Subcutaneous abdominal adipose tissue (tissue), 5 donors: Measurements from ENCODE around the gene TBCB.
A peak's percentile ranks its signal among the peaks of the same experiment; 100 is the strongest.

Experiments
- H3K27ac ChIP-seq: one replicate; pipeline ENCODE4 v1.7.0; 2013; ENCODE audit warnings: low read depth, mild to moderate bottlenecking, inconsistent platforms, low read length, moderate library complexity
- H3K27me3 ChIP-seq, 5 donors: one replicate each; pipeline ENCODE4 v1.7.0; 2013; ENCODE audit warnings: low read length in 5 of 5, inconsistent platforms in 1 of 5; ENCODE audit not compliant: control insufficient read depth in 5 of 5, insufficient read depth in 4 of 5
- H3K36me3 ChIP-seq, 5 donors: one replicate each; pipeline ENCODE4 v1.7.0; 2013; ENCODE audit warnings: low read length in 5 of 5; ENCODE audit not compliant: control insufficient read depth in 5 of 5, insufficient read depth in 5 of 5
- H3K4me1 ChIP-seq, 5 donors: one replicate each; pipeline ENCODE4 v1.7.0; 2013; ENCODE audit warnings: low read length in 5 of 5, mild to moderate bottlenecking in 3 of 5, moderate library complexity in 1 of 5; ENCODE audit not compliant: control insufficient read depth in 5 of 5, insufficient read depth in 5 of 5
- H3K4me3 ChIP-seq, 5 donors: one replicate each; pipeline ENCODE4 v1.7.0; 2013; ENCODE audit warnings: low read length in 5 of 5, low read depth in 1 of 5
- H3K9ac ChIP-seq, 5 donors: one replicate each; pipeline ENCODE4 v1.7.0; 2013; ENCODE audit warnings: low read length in 5 of 5, mild to moderate bottlenecking in 4 of 5, moderate library complexity in 3 of 5
- H3K9me3 ChIP-seq, 5 donors: one replicate each; pipeline ENCODE4 v1.7.0; 2013; ENCODE audit warnings: low read length in 5 of 5; ENCODE audit not compliant: control insufficient read depth in 5 of 5
- donor health status: healthy.
- donor health status: healthy.
- donor health status: healthy.
- donor health status: healthy.
- donor health status: healthy.

Gene TBCB

DNA sequence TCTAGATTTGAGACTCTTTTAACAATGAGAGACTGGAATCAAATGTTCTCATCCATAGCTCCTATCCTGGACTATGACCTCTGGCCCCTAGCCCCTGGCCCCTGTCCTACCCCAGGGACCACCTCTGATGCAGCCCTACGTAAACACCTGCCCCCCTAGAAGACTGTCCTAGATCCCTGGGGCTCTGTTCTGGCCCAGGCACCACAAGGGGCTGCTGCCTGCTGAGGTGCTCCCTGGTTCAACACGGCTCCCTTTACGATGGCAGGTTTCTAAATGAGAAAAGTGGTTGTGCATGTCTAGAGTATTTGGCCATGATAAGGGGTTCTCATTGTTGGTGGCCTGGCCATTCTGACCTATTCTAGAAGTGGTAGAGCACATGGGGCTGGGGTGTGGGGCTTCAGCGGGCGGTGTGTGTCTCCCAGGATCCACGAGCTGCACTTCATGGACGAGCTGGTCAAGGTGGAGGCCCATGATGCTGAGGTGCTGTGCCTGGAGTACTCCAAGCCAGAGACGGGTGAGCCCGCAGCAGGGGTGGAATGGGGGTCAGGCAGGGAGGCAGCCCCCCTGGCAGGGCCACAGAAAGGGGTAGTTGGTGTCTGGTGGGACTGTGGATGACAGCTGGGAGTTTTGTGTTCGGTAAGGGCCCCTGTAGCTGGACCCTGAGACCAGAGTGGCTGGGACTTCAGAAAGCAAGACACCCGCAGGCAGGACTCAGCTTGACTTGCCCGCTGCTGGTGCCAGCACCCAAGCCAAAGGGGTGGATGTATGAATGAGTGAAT is 30.8 kb upstream of the TBCB start:
- Histone ChIP-seq H3K9ac (no peak overlapping the region), H3K4me1 (no peaks in the 10 kb centered on the region), H3K27me3 (no peaks in the 10 kb centered on the region), H3K9me3 (no peaks in the 10 kb centered on the region), H3K4me3 (no peak overlapping the region), H3K36me3 (no peaks in the 10 kb centered on the region), H3K27ac (no peak overlapping the region)

GRCh38 chr19:36086326-36086725 is 28.9 kb upstream of the TBCB start:
- Histone ChIP-seq H3K9ac (no peak overlapping the region), H3K4me3 (no peak overlapping the region), H3K27me3 (no peaks in the 10 kb centered on the region), H3K27ac (no peak overlapping the region), H3K36me3 (no peaks in the 10 kb centered on the region), H3K9me3 (no peaks in the 10 kb centered on the region), H3K4me1 (no peaks in the 10 kb centered on the region)

GRCh38 chr19:36089847-36090246 is 25.4 kb upstream of the TBCB start:
- H3K4me1 ChIP-seq = no peaks in the 10 kb centered on the region
- H3K4me3 ChIP-seq = no peak overlapping the region
- H3K27me3 ChIP-seq = no peaks in the 10 kb centered on the region
- no peaks in the 10 kb centered on the region for H3K36me3 ChIP-seq
- H3K9ac ChIP-seq = no peak overlapping the region
- H3K27ac ChIP-seq = no peak overlapping the region
- H3K9me3 ChIP-seq = no peaks in the 10 kb centered on the region

DNA sequence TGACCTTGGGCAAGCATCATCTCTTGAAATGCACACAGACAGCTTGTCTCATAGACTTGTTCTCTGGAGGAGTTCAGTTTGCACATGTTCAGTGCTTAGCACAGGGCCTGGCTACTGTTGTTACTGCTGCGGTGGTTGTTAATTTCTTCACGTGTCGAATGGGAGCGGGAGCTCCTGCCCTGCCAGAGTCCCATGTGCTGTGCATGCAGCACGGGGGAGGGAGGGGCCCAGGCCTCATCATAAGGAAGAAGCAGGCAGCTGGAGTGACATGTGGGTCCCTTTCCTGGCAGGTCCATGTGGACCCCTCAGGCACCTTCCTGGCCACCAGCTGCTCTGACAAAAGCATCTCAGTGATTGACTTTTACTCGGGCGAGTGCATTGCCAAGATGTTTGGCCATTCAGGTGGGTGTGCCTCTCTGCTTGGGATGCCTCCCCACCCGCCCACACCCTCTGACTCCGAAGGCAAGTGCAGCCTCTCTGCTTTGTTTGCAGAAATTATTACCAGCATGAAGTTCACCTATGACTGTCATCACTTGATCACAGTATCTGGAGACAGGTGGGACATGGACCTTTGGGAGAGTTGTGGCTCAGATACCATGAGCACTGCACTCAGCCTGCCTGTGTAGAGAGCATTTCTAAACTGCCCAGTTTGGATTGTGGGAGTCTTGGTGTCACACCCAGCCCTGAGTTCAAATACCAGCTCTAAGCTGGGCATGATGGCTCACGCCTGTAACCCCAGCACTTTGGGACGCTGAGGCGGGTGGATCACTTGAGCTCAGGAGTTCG is 24.2 kb upstream of the TBCB start:
- Histone ChIP-seq H3K4me1 (no peaks in the 10 kb centered on the region), H3K27ac (no peak overlapping the region), H3K9ac (no peak overlapping the region), H3K36me3 (no peaks in the 10 kb centered on the region), H3K9me3 (no peaks in the 10 kb centered on the region), H3K4me3 (no peak overlapping the region), H3K27me3 (no peaks in the 10 kb centered on the region)

GRCh38 chr19:36092566-36092965 is 22.7 kb upstream of the TBCB start:
- no peak overlapping the region for H3K4me3 ChIP-seq
- H3K9me3 ChIP-seq = no peaks in the 10 kb centered on the region
- H3K4me1 ChIP-seq = peaks cover 0 to 4% (median 0%) of the 10 kb centered on the region in 5 donors
- H3K9ac ChIP-seq = no peak overlapping the region
- H3K36me3 ChIP-seq = no peaks in the 10 kb centered on the region
- H3K27ac ChIP-seq = no peak overlapping the region
- H3K27me3 ChIP-seq = no peaks in the 10 kb centered on the region

- H3K36me3 ChIP-seq = no peaks in the 10 kb centered on the region
- no peak overlapping the region for H3K9ac ChIP-seq
- no peak overlapping the region for H3K27ac ChIP-seq
Observed at GRCh38 chr19:36093146-36093662, 22.1 kb upstream of the TBCB start.

DNA sequence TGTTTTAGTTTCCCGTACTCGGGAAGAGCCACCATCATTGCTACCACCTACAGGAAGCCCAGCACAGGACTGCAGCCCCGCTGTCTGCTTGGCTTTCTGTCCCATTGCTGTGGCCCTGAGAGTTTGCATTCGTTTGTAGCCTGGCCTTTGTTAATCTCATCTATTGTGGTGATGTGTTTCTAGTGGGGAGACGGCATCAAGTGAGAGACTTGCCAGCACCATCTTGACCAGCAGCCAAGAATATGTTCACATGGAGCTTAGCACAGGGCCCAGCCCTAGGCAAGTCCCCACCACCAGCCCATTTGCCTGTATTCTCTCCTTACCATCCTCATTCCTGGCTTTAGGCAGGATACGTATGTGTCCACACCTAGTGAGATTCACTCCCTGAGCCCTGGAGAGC is 21.6 kb upstream of the TBCB start:
- Histone ChIP-seq H3K36me3 (no peaks in the 10 kb centered on the region), H3K4me3 (no peak overlapping the region), H3K27me3 (no peaks in the 10 kb centered on the region), H3K4me1 (peaks cover 0 to 4% (median 0%) of the 10 kb centered on the region in 5 donors), H3K9me3 (no peaks in the 10 kb centered on the region), H3K27ac (no peak overlapping the region), H3K9ac (no peak overlapping the region)

More at GRCh38 chr19:36093146-36093662, 22.1 kb upstream of the TBCB start:
- Histone ChIP-seq H3K4me1 (peaks cover 0 to 4% (median 0%) of the 10 kb centered on the region in 5 donors), H3K9me3 (no peaks in the 10 kb centered on the region), H3K4me3 (no peak overlapping the region), H3K27me3 (no peaks in the 10 kb centered on the region)

DNA sequence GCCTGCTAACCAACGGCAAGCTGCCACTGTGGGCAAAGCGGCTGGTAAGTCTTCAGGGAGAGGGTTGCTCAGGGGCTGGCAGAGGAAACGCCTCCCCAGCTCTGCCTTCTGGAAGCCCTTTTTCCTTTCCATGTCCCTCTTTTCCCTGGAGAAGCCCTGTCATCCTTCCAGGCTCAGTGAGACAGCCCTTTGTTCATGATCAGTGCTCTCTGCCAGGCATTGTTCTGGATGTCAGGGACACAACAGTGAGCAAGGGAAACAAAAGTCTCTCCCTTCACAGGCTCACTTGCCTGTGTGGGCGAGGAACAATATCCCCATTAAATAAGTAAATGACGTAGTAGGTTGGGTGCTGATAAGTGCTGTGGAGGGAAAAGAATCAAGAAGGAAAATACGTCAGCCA is 18.2 kb upstream of the TBCB start:
- Histone ChIP-seq H3K4me3 (no peak overlapping the region), H3K4me1 (peaks cover 0 to 9% (median 0%) of the 10 kb centered on the region in 5 donors), H3K9me3 (no peaks in the 10 kb centered on the region), H3K27me3 (no peaks in the 10 kb centered on the region), H3K27ac (no peak overlapping the region), H3K36me3 (no peaks in the 10 kb centered on the region), H3K9ac (peak overlapping the region in 1 of 5 donors; percentile 35)

DNA sequence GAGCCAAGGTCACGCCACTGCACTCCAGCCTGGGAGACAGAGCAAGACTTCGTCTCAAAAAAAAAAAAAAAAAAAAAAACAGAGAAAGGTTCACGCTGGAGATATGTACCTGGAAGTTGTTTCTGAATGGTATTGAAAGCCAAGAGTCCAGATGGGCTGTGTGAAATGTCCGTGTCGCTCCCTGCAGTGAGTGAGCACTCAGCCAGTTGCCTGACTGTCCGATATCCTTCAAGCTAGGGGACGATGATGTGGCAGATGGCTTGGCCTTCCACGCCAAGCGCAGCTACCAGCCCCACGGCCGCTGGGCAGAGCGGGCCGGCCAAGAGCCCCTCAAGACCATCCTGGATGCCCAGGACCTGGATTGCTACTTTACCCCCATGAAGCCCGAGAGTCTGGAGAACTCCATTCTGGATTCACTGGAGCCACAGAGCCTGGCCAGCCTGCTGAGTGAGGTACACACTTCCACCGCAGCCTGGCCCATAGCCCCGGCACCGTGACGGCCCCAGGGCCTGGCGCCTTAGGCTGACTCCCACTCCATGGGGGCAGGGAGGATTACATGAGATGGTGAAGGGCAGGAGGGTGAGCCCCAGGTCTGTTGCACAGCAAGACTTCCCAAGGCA is 16.0 kb upstream of the TBCB start:
- no peaks in the 10 kb centered on the region for H3K36me3 ChIP-seq
- H3K27ac ChIP-seq = no peak overlapping the region
- H3K9ac ChIP-seq = no peak overlapping the region
- H3K4me3 ChIP-seq = no peak overlapping the region
- H3K27me3 ChIP-seq = no peaks in the 10 kb centered on the region
- H3K9me3 ChIP-seq = no peaks in the 10 kb centered on the region
- H3K4me1 ChIP-seq = peaks cover 0 to 9% (median 0%) of the 10 kb centered on the region in 5 donors

DNA sequence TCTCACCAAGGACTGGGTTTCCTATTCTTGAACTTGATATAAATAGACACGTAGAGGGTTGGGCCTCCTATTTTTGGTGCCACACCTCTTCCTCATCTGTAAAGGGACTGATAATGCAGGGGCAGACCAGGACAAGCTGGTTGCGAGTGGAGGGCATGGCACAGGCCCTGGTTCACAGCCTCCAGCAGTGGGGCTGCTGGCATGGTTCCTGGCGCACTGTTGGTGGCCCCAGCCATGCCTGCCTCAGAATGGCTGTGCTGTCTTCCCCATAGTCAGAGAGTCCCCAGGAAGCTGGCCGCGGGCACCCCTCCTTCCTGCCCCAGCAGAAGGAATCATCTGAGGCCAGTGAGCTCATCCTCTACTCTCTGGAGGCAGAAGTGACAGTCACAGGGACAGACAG is 14.8 kb upstream of the TBCB start:
- Histone ChIP-seq H3K27ac (no peak overlapping the region), H3K36me3 (peaks cover 0 to 5% (median 3%) of the 10 kb centered on the region in 5 donors), H3K9me3 (no peaks in the 10 kb centered on the region), H3K4me1 (peaks cover 0 to 9% (median 0%) of the 10 kb centered on the region in 5 donors), H3K9ac (peak overlapping the region in 1 of 5 donors; percentile 12), H3K4me3 (no peak overlapping the region), H3K27me3 (no peaks in the 10 kb centered on the region)
